HL-60 (cell line): ENCODE results near the gene TIE1.

ENCODE experiments used
- CTCF ChIP-seq: IDR thresholded peaks from one replicate; pipeline ENCODE4 v1.5.1; 2011; ENCODE audit warnings: low read length, control low read depth, inconsistent platforms; ENCODE audit not compliant: insufficient read depth
- POLR2AphosphoS5 ChIP-seq: IDR thresholded peaks from 2 replicates; pipeline ENCODE4 v1.6.1; 2012; ENCODE audit warnings: low read depth
- TF ChIP-seq, protein P1 (sequence below): IDR thresholded peaks from 2 replicates; pipeline ENCODE4 v1.6.1; 2012; ENCODE audit warnings: low read depth; ENCODE audit not compliant: insufficient replicate concordance

DNA sequence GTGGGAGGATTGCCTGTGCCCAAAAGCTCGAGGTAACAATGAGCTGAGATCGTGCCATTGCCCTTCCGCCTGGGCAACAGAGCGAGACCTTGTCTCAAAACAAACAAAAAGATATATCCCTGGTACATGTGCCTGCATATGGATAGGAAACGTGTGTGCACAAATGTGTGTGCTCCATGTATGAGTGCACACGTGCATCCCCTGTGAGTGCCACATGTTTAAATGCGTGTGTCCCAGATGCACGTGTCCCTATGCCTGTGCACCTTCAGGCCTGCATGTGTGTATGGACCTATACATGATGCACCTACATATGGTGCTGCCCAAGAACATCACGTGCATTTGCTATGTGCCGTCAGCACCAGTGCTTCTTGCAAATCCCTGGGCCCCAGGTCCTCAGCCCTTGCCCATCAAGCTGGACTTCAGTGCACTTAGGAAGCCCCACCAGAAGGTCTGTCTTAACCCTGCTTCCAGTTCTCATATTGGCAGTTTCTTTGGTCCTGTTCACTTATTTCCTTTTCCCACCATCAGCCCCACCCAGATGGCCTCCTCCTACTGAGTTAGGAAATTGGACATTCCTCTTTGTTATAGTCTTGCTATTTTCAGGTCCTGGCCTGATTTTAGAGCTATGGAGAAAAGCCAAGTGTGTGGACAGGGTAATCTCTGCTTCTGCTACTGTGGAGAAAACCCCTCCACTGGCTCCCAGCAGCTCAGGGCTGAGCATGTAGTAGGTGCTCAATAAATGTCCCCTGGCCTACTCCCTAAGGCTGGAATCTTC, 15.4 kb downstream of the TIE1 start:
- no peak for TF ChIP-seq CTCF
- TF ChIP-seq, protein P1, sequence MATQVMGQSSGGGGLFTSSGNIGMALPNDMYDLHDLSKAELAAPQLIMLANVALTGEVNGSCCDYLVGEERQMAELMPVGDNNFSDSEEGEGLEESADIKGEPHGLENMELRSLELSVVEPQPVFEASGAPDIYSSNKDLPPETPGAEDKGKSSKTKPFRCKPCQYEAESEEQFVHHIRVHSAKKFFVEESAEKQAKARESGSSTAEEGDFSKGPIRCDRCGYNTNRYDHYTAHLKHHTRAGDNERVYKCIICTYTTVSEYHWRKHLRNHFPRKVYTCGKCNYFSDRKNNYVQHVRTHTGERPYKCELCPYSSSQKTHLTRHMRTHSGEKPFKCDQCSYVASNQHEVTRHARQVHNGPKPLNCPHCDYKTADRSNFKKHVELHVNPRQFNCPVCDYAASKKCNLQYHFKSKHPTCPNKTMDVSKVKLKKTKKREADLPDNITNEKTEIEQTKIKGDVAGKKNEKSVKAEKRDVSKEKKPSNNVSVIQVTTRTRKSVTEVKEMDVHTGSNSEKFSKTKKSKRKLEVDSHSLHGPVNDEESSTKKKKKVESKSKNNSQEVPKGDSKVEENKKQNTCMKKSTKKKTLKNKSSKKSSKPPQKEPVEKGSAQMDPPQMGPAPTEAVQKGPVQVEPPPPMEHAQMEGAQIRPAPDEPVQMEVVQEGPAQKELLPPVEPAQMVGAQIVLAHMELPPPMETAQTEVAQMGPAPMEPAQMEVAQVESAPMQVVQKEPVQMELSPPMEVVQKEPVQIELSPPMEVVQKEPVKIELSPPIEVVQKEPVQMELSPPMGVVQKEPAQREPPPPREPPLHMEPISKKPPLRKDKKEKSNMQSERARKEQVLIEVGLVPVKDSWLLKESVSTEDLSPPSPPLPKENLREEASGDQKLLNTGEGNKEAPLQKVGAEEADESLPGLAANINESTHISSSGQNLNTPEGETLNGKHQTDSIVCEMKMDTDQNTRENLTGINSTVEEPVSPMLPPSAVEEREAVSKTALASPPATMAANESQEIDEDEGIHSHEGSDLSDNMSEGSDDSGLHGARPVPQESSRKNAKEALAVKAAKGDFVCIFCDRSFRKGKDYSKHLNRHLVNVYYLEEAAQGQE, result no peak
- TF ChIP-seq POLR2AphosphoS5, result no peak
